Hepatocyte (in vitro differentiated cells): Measurements from ENCODE around the gene DLG2. TPM values are rescaled to one million over a fixed set of nuclear protein-coding genes. Genes with fewer than 3 reads are reported as not detected.

ENCODE experiments used
- DNase-seq: peaks from one replicate; pipeline ENCODE4 v3.0.0-alpha.2; 2016; ENCODE audit warnings: low spot score
- H2AFZ ChIP-seq: fragments of 200-600 bp; sonication (generic); 2 replicates; pipeline ENCODE4 v1.6.0; 2016; ENCODE audit warnings: antibody characterized with exemption, mild to moderate bottlenecking
- H3K27ac ChIP-seq: fragments of 200-600 bp; sonication (generic); 2 replicates; pipeline ENCODE4 v1.5.1; 2016; ENCODE audit warnings: mild to moderate bottlenecking
- H3K27me3 ChIP-seq: fragments of 200-600 bp; sonication (generic); 2 replicates; pipeline ENCODE4 v1.6.1; 2016
- H3K36me3 ChIP-seq: fragments of 200-600 bp; sonication (generic); replicated peaks from 2 replicates; pipeline ENCODE4 v1.5.1; 2016; ENCODE audit warnings: low read depth; ENCODE audit not compliant: insufficient read depth
- H3K4me1 ChIP-seq: fragments of 200-600 bp; sonication (generic); 2 replicates; pipeline ENCODE4 v1.5.1; 2016; ENCODE audit warnings: mild to moderate bottlenecking, moderate library complexity; ENCODE audit not compliant: insufficient read depth
- H3K4me2 ChIP-seq: fragments of 200-600 bp; sonication (generic); 2 replicates; pipeline ENCODE4 v1.6.0; 2016
- H3K4me3 ChIP-seq: fragments of 200-600 bp; sonication (generic); 2 replicates; pipeline ENCODE4 v1.5.1; 2016; ENCODE audit warnings: mild to moderate bottlenecking
- H3K79me2 ChIP-seq: fragments of 200-600 bp; sonication (generic); 2 replicates; pipeline ENCODE4 v1.6.0; 2017; ENCODE audit warnings: mild to moderate bottlenecking
- H3K9me2 ChIP-seq: fragments of 200-600 bp; sonication (generic); replicated peaks from 2 replicates; pipeline ENCODE4 v1.6.0; 2017; ENCODE audit warnings: mild to moderate bottlenecking; ENCODE audit not compliant: insufficient read depth
- H3K9me3 ChIP-seq: fragments of 200-600 bp; sonication (generic); 2 replicates; pipeline ENCODE4 v1.5.1; 2016; ENCODE audit warnings: low read depth, mild to moderate bottlenecking
- H4K20me1 ChIP-seq: fragments of 200-600 bp; sonication (generic); 2 replicates; pipeline ENCODE4 v1.6.0; 2016; ENCODE audit warnings: mild to moderate bottlenecking; ENCODE audit not compliant: insufficient read depth, poor library complexity, severe bottlenecking
- CTCF ChIP-seq: fragments of 200-600 bp; sonication (generic); IDR thresholded peaks from 2 replicates; pipeline ENCODE4 v1.5.1; 2016; ENCODE audit warnings: antibody characterized with exemption, mild to moderate bottlenecking; ENCODE audit not compliant: poor library complexity
- EZH2 ChIP-seq: fragments of 200-600 bp; sonication (generic); IDR thresholded peaks from 2 replicates; pipeline ENCODE4 v1.6.1; 2016; ENCODE audit warnings: antibody characterized with exemption, mild to moderate bottlenecking, borderline replicate concordance
- EZH2phosphoT487 ChIP-seq: fragments of 200-600 bp; sonication (generic); IDR thresholded peaks from one replicate; pipeline ENCODE4 v1.6.1; 2018; ENCODE audit warnings: antibody characterized with exemption, mild to moderate bottlenecking, low read depth, moderate library complexity; ENCODE audit not compliant: unreplicated experiment, severe bottlenecking
- WGBS: methylation state at CpG from one replicate; pipeline ENCODE4 v1.1.6; 2016; ENCODE audit warnings: low lambda C conversion rate; ENCODE audit errors: missing lambda C conversion rate; 5-methylcytosine and 5-hydroxymethylcytosine counted together
- polyA plus RNA-seq: library from polyadenylated mRNA; unstranded; fragments of >200 nt; fragmentation: Nextera tagmentation; extraction: Ambion mirVana; gene quantifications from 2 replicates; pipeline ENCODE4 v1.2.1, GENCODE V29; 2016
- small RNA-seq: library from RNA; depleted of rRNA; stranded (forward); fragments of <200 nt; gene quantifications from one replicate; pipeline ENCODE3, GENCODE V24; 2014
- total RNA-seq: library from RNA; depleted of rRNA; stranded (reverse); fragments of >200 nt; gene quantifications from 2 replicates; pipeline ENCODE4 v1.2.3, GENCODE V29; 2014

The DLG2 gene
- total and polyA plus RNA-seq, 2 experiments from 2014 or later, result 2.6 to 6.8 TPM

- Histone ChIP-seq H3K4me3 (no peak overlapping the region), H3K36me3 (no peaks in the 10 kb centered on the region), H4K20me1 (no peaks in the 10 kb centered on the region), H3K79me2 (no peaks in the 10 kb centered on the region), H3K27ac (no peak overlapping the region), H3K4me2 (no peak overlapping the region), H3K4me1 (no peaks in the 10 kb centered on the region), H2AFZ (no peak overlapping the region), H3K9me3 (no peaks in the 10 kb centered on the region), H3K9me2 (no peaks in the 10 kb centered on the region), H3K27me3 (no peaks in the 10 kb centered on the region)
- WGBS, result 82% methylated on average over 1 of the region's 1 CpG
- TF ChIP-seq EZH2 (no peak), EZH2phosphoT487 (no peak), CTCF (no peak)
- DNase-seq, result no peak
Observed at GRCh38 chr11:83408946-83409345, 2218.2 kb downstream of the DLG2 start.

Small RNA genes lying within 50 kb of the gene (small RNA-seq; reads per million reads assigned to genes)
- gene RF02112 (not detected), gene RF02113 (not detected), gene RNU6-1292P (not detected)

Other genes starting within 250 kb of the DLG2 start
- 78.3 and 87.8 TPM in 2 replicates for gene TMEM126B, start 1.2 kb upstream of the DLG2 start, total RNA-seq
- gene TMEM126B, start 1.2 kb upstream of the DLG2 start, polyA plus RNA-seq, result 57.9 and 58.9 TPM in 2 replicates
- 39.6 and 48.0 TPM in 2 replicates for gene TMEM126A, start 20.6 kb upstream of the DLG2 start, total RNA-seq
- 44.8 and 58.0 TPM in 2 replicates for gene TMEM126A, start 20.6 kb upstream of the DLG2 start, polyA plus RNA-seq
- 49.4 and 69.7 TPM in 2 replicates for gene CREBZF, start 37.8 kb upstream of the DLG2 start, total RNA-seq
- gene CREBZF, start 37.8 kb upstream of the DLG2 start, polyA plus RNA-seq, result 46.0 and 68.1 TPM in 2 replicates
- 0.72 and 0.83 TPM in 2 replicates for gene CCDC89, start 58.9 kb upstream of the DLG2 start, total RNA-seq
- gene CCDC89, start 58.9 kb upstream of the DLG2 start, polyA plus RNA-seq, result 0.43 and 0.75 TPM in 2 replicates
- gene SYTL2, start 183.8 kb upstream of the DLG2 start, total RNA-seq, result 66.6 and 73.6 TPM in 2 replicates
- gene SYTL2, start 183.8 kb upstream of the DLG2 start, polyA plus RNA-seq, result 8.2 and 8.9 TPM in 2 replicates
- gene CCDC83, start 228.0 kb upstream of the DLG2 start, total RNA-seq, result not detected in 2 replicates
- not detected in 2 replicates for gene CCDC83, start 228.0 kb upstream of the DLG2 start, polyA plus RNA-seq